CD14-positive monocyte (primary cell): ENCODE results near the gene BTNL3. TPM values are rescaled to one million over a fixed set of nuclear protein-coding genes. Genes with fewer than 3 reads are reported as not detected.

Experiments
- DNase-seq, 3 donors: peaks; one replicate each; pipeline ENCODE4 v3.0.0-alpha.2; 2011 to 2022
- H2AFZ ChIP-seq: 2 replicates; pipeline ENCODE4 v1.6.0; 2012; ENCODE audit warnings: mild to moderate bottlenecking, low read depth, low read length, inconsistent platforms; ENCODE audit not compliant: insufficient read depth, poor library complexity, severe bottlenecking
- H3K27ac ChIP-seq, 2 donors: 1 replicate in 1 of 2; 2 replicates in 1 of 2; pipeline ENCODE4 v1.5.1; 2012 to 2013; ENCODE audit warnings: low read length in 2 of 2, control low read depth in 1 of 2, inconsistent platforms in 1 of 2, low read depth in 1 of 2, mild to moderate bottlenecking in 1 of 2
- H3K27me3 ChIP-seq, 2 donors: one replicate each; pipeline versions ENCODE4 v1.6.0 to v1.6.1; 2011 to 2013; ENCODE audit warnings: low read length in 2 of 2; ENCODE audit not compliant: control insufficient read depth in 2 of 2, insufficient read depth in 2 of 2
- H3K36me3 ChIP-seq, 2 donors: replicated peaks in 1 of 2; 1 replicate in 1 of 2; 2 replicates in 1 of 2; pipeline versions ENCODE4 v1.5.1 to v1.6.1; 2012 to 2013; ENCODE audit warnings: low read length in 2 of 2, control low read depth in 1 of 2, inconsistent platforms in 1 of 2, mild to moderate bottlenecking in 1 of 2; ENCODE audit not compliant: insufficient read depth in 2 of 2, control insufficient read depth in 1 of 2
- H3K4me1 ChIP-seq, 2 donors: 1 replicate in 1 of 2; 2 replicates in 1 of 2; pipeline versions ENCODE4 v1.5.1 to v1.6.1; 2012 to 2013; ENCODE audit warnings: low read length in 2 of 2, control low read depth in 1 of 2, inconsistent platforms in 1 of 2, mild to moderate bottlenecking in 1 of 2, moderate library complexity in 1 of 2; ENCODE audit not compliant: insufficient read depth in 2 of 2, control insufficient read depth in 1 of 2
- H3K4me2 ChIP-seq: replicated peaks from 2 replicates; pipeline ENCODE3; 2012; ENCODE audit warnings: low read length, moderate library complexity, mild to moderate bottlenecking; ENCODE audit not compliant: poor library complexity, severe bottlenecking; ENCODE audit errors: extremely low read depth
- H3K4me3 ChIP-seq, 3 experiments: fragments of 200-600 bp in 1 of 3; sonication (generic) in 1 of 3; replicated peaks in 1 of 3; 1 replicate in 2 of 3; 2 replicates in 1 of 3; pipeline ENCODE4 v1.5.1; 2011 to 2013; ENCODE audit warnings: low read length in 3 of 3, mild to moderate bottlenecking in 3 of 3, control low read depth in 2 of 3, low read depth in 2 of 3, inconsistent platforms in 1 of 3, moderate library complexity in 1 of 3
- H3K79me2 ChIP-seq: 2 replicates; pipeline ENCODE4 v1.6.0; 2012; ENCODE audit warnings: mild to moderate bottlenecking, control low read depth, inconsistent platforms, low read length, moderate library complexity; ENCODE audit not compliant: insufficient read depth
- H3K9ac ChIP-seq: 2 replicates; pipeline ENCODE4 v1.6.0; 2017; ENCODE audit warnings: low read length, mild to moderate bottlenecking; ENCODE audit not compliant: insufficient read depth, poor library complexity, severe bottlenecking
- H3K9me3 ChIP-seq, 2 donors: replicated peaks in 1 of 2; 1 replicate in 1 of 2; 2 replicates in 1 of 2; pipeline versions ENCODE4 v1.5.1 to v1.6.1; 2012 to 2013; ENCODE audit warnings: low read length in 2 of 2, control low read depth in 1 of 2; ENCODE audit not compliant: control insufficient read depth in 1 of 2, insufficient read depth in 1 of 2
- H4K20me1 ChIP-seq: 2 replicates; pipeline ENCODE4 v1.6.0; 2012; ENCODE audit warnings: mild to moderate bottlenecking, low read length, control low read depth, moderate library complexity; ENCODE audit not compliant: insufficient read depth
- H3K27ac Mint-ChIP-seq, 7 donors: one replicate each; pipeline ENCODE4 v1.8.0; 2020; ENCODE audit warnings: mild to moderate bottlenecking in 7 of 7, mixed read lengths in 7 of 7, moderate library complexity in 6 of 7, inconsistent platforms in 2 of 7
- H3K27me3 Mint-ChIP-seq, 3 donors: one replicate each; pipeline ENCODE4 v1.8.0; 2021 to 2022; ENCODE audit warnings: low read depth in 3 of 3, mild to moderate bottlenecking in 3 of 3, mixed read lengths in 3 of 3, moderate library complexity in 3 of 3, inconsistent platforms in 1 of 3
- H3K36me3 Mint-ChIP-seq, 2 donors: one replicate each; pipeline ENCODE4 v1.8.0; 2020; ENCODE audit warnings: mixed read lengths in 2 of 2, inconsistent platforms in 1 of 2, mild to moderate bottlenecking in 1 of 2
- H3K4me1 Mint-ChIP-seq: one replicate; pipeline ENCODE4 v1.8.0; 2020; ENCODE audit warnings: mild to moderate bottlenecking, mixed read lengths
- H3K4me3 Mint-ChIP-seq, 2 donors: one replicate each; pipeline ENCODE4 v1.8.0; 2020; ENCODE audit warnings: mild to moderate bottlenecking in 2 of 2, mixed read lengths in 2 of 2, moderate library complexity in 1 of 2
- H3K9me3 Mint-ChIP-seq, 7 donors: one replicate each; pipeline ENCODE4 v1.8.0; 2020 to 2022; ENCODE audit warnings: mixed read lengths in 7 of 7, mild to moderate bottlenecking in 6 of 7, moderate library complexity in 6 of 7, inconsistent platforms in 2 of 7
- CTCF ChIP-seq: fragments of 200-600 bp; IDR thresholded peaks from one replicate; pipeline ENCODE4 v1.8.0; 2022; ENCODE audit warnings: antibody characterized with exemption, mild to moderate bottlenecking
- whole genome bisulfite sequencing: methylation state at CpG from one replicate; pipeline ENCODE4 v1.1.5; 2013; ENCODE audit warnings: missing lambda C conversion rate; ENCODE audit not compliant: insufficient coverage; 5-methylcytosine and 5-hydroxymethylcytosine counted together
- intact Hi-C, 2 donors: fragments of 100-400 bp; cut with micrococcal nuclease; formaldehyde crosslinking; loops; one replicate each; pipeline versions ENCODE4 v1.15.0 to v1.15.1; 2023
- polyA plus RNA-seq, 3 donors: library from polyadenylated mRNA; depleted of rRNA in 1 of 3; unstranded in 2 of 3; stranded (reverse) in 1 of 3; fragments of 300-500 nt in 2 of 3; fragments of >200 nt in 1 of 3; fragmentation: Illumina TruSeq in 2 of 3; gene quantifications; 1 replicate in 2 of 3; 2 replicates in 1 of 3; pipeline ENCODE4 v1.2.3, GENCODE V29; 2012 to 2021

Gene BTNL3
- polyA plus RNA-seq, 3 donors = 0.08 to 0.20 TPM; not detected in 1

- 92% methylated on average over 5 of the region's 5 CpGs for WGBS
- Mint-ChIP-seq H3K36me3 (peaks cover 4 to 10% of the 10 kb centered on the region in 2 donors), H3K4me3 (no peak overlapping the region), H3K27me3 (peaks cover 50 to 63% (median 52%) of the 10 kb centered on the region in 3 donors), H3K4me1 (peaks cover 11% of the 10 kb centered on the region), H3K27ac (no peak overlapping the region), H3K9me3 (peaks cover 0 to 20% (median 12%) of the 10 kb centered on the region in 7 donors)
- Histone ChIP-seq H3K4me3 (no peak overlapping the region), H3K9me3 (peaks cover 0 to 14% of the 10 kb centered on the region in 2 donors), H3K79me2 (no peaks in the 10 kb centered on the region), H3K4me1 (peaks cover 0 to 11% of the 10 kb centered on the region in 2 donors), H4K20me1 (no peaks in the 10 kb centered on the region), H3K4me2 (no peak overlapping the region), H2AFZ (no peak overlapping the region), H3K36me3 (no peaks in the 10 kb centered on the region), H3K27ac (no peak overlapping the region), H3K9ac (no peak overlapping the region), H3K27me3 (peaks cover 33 to 55% of the 10 kb centered on the region in 2 donors)
- no peak for TF ChIP-seq CTCF
- intact Hi-C loops = no loop called here
- no peak for DNase-seq
Observed at GRCh38 chr5:181050016-181050415, 61.4 kb downstream of the BTNL3 start.

- no peak for DNase-seq
- no peak overlapping the region for H3K27ac ChIP-seq
- TF ChIP-seq CTCF = no peak
- intact Hi-C loops = no loop called here
- peaks cover 63 to 84% (median 69%) of the 10 kb centered on the region in 3 donors for H3K27me3 Mint-ChIP-seq
- H3K36me3 ChIP-seq = no peaks in the 10 kb centered on the region
- peak overlapping the region; percentile 35 for H2AFZ ChIP-seq
- H3K9me3 ChIP-seq = peaks cover 0 to 14% of the 10 kb centered on the region in 2 donors
- H3K27me3 ChIP-seq = peaks cover 44 to 75% of the 10 kb centered on the region in 2 donors
- H3K79me2 ChIP-seq = no peaks in the 10 kb centered on the region
- H3K4me2 ChIP-seq = peak overlapping the region; percentile 11
- no peak overlapping the region for H3K27ac Mint-ChIP-seq
- WGBS = 27% methylated on average over 21 of the region's 27 CpGs
- H4K20me1 ChIP-seq = no peaks in the 10 kb centered on the region
- peak overlapping the region; percentile 50 to 86 for H3K4me3 Mint-ChIP-seq
- no peak overlapping the region for H3K4me3 ChIP-seq
- H3K4me1 ChIP-seq = peaks cover 0 to 11% of the 10 kb centered on the region in 2 donors
- H3K9ac ChIP-seq = no peak overlapping the region
- peaks cover 4 to 10% of the 10 kb centered on the region in 2 donors for H3K36me3 Mint-ChIP-seq
- H3K4me1 Mint-ChIP-seq = peaks cover 11% of the 10 kb centered on the region
- peaks cover 0 to 28% (median 14%) of the 10 kb centered on the region in 7 donors for H3K9me3 Mint-ChIP-seq
Observed at GRCh38 chr5:181051841-181052671, 63.4 kb downstream of the BTNL3 start.
